Colon (tissue), 2 donors: Measurements from ENCODE around the gene PLPPR1.

Source experiments
- FAIRE-seq: peaks from 2 replicates; lab custom pipeline; 2012; peaks lifted over from hg19 to GRCh38; lab: Jason Lieb, UNC
- donor health status: control.
- donor health status: control.

PLPPR1 gene

GRCh38 chr9:101209670-101210069, 181.1 kb downstream of the PLPPR1 start:
- FAIRE-seq = no peak

- no peak for FAIRE-seq
These were observed 184.1 kb downstream of the PLPPR1 start for GRCh38 chr9:101212661-101213060.

- no peak for FAIRE-seq
These were observed 190.5 kb downstream of the PLPPR1 start for GRCh38 chr9:101219030-101219429.

GRCh38 chr9:101220341-101220740, 191.8 kb downstream of the PLPPR1 start:
- FAIRE-seq = no peak

GRCh38 chr9:101225271-101225670, 196.7 kb downstream of the PLPPR1 start:
- FAIRE-seq = no peak

GRCh38 chr9:101226161-101226560, 197.6 kb downstream of the PLPPR1 start:
- no peak for FAIRE-seq

- no peak for FAIRE-seq
These were observed 198.3 kb downstream of the PLPPR1 start for GRCh38 chr9:101226803-101227202.

- no peak for FAIRE-seq
These were observed 201.1 kb downstream of the PLPPR1 start for GRCh38 chr9:101229606-101230005.

GRCh38 chr9:101232405-101232977, 204.0 kb downstream of the PLPPR1 start:
- no peak for FAIRE-seq

- no peak for FAIRE-seq
These were observed 206.8 kb downstream of the PLPPR1 start for GRCh38 chr9:101235105-101235866.

GRCh38 chr9:101242651-101243050, 214.1 kb downstream of the PLPPR1 start:
- no peak for FAIRE-seq

- no peak for FAIRE-seq
These were observed 218.2 kb downstream of the PLPPR1 start for GRCh38 chr9:101246691-101247090.

- no peak for FAIRE-seq
These were observed 218.8 kb downstream of the PLPPR1 start for GRCh38 chr9:101247297-101247696.

GRCh38 chr9:101254733-101255433, 226.4 kb downstream of the PLPPR1 start:
- no peak for FAIRE-seq

GRCh38 chr9:101264727-101265126, 236.2 kb downstream of the PLPPR1 start:
- FAIRE-seq = no peak

GRCh38 chr9:101265261-101265660, 236.7 kb downstream of the PLPPR1 start:
- FAIRE-seq = no peak

GRCh38 chr9:101268426-101268825, 239.9 kb downstream of the PLPPR1 start:
- no peak for FAIRE-seq

- FAIRE-seq = no peak
These were observed 241.2 kb downstream of the PLPPR1 start for GRCh38 chr9:101269591-101270283.

GRCh38 chr9:101270302-101270701, 241.8 kb downstream of the PLPPR1 start:
- FAIRE-seq = no peak

- FAIRE-seq = no peak
These were observed 242.6 kb downstream of the PLPPR1 start for GRCh38 chr9:101271102-101271501.

- FAIRE-seq = no peak
These were observed 246.6 kb downstream of the PLPPR1 start for GRCh38 chr9:101274971-101275768.

- no peak for FAIRE-seq
These were observed 247.3 kb downstream of the PLPPR1 start for GRCh38 chr9:101275769-101276250.
